ENCODE data around the gene SYCP1. TPM values are rescaled to one million over a fixed set of nuclear protein-coding genes. Genes with fewer than 3 reads are reported as not detected.
A peak's percentile ranks its signal among the peaks of the same experiment; 100 is the strongest.
"Not testable (repeated sequence)": the region's sequence is repeated elsewhere in the genome, so short reads cannot be mapped to it uniquely, and the experiment has no call there.

Gene SYCP1
- total RNA-seq, 1 donor from 2014 or later, result not detected

DNA sequence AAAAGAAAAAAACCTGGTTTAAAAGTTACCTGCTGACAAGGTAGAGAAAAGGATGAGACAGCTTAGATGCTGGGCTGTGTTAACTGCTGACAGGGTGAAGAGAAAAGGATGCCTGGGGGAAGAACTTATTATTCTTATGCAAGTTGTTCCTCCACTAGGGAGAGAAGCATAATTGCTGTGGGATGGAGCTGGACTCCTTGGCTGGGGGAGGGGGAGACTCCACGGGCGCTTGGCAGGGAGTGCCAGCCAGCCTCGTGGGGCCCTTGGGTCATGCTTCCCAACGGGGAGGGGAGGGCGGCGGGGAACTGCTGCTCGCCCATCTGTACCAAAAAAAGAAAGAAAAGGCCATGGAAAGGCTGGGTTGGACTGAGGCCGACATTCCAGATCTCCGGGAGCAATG, 47.2 kb downstream of the SYCP1 start:
- no peaks in the 10 kb centered on the region for H3K36me3 Mint-ChIP-seq (ENCODE audit: low read depth)
- H3K27me3 Mint-ChIP-seq, result peaks cover 5% of the 10 kb centered on the region
- no peak for DNase-seq
- H3K27ac Mint-ChIP-seq, result no peak overlapping the region
- H3K4me1 Mint-ChIP-seq, result no peaks in the 10 kb centered on the region
- intact Hi-C loops (cut with micrococcal nuclease), result no loop called here
- H3K9me3 Mint-ChIP-seq, result peaks cover 4% of the 10 kb centered on the region
- H3K4me3 Mint-ChIP-seq, result no peak overlapping the region

GRCh38 chr1:114902343-114902742, 47.7 kb downstream of the SYCP1 start:
- no peak overlapping the region for H3K27ac Mint-ChIP-seq
- H3K4me3 Mint-ChIP-seq, result no peak overlapping the region
- H3K4me1 Mint-ChIP-seq, result no peaks in the 10 kb centered on the region
- H3K9me3 Mint-ChIP-seq, result peaks cover 4% of the 10 kb centered on the region
- no peaks in the 10 kb centered on the region for H3K36me3 Mint-ChIP-seq (ENCODE audit: low read depth)
- DNase-seq, result no peak
- H3K27me3 Mint-ChIP-seq, result peaks cover 3% of the 10 kb centered on the region
- intact Hi-C loops (cut with micrococcal nuclease), result no loop called here

- no peak for DNase-seq
- no peaks in the 10 kb centered on the region for H3K4me1 Mint-ChIP-seq
- intact Hi-C loops (cut with micrococcal nuclease), result no loop called here
- H3K27me3 Mint-ChIP-seq, result peaks cover 6% of the 10 kb centered on the region
- H3K36me3 Mint-ChIP-seq (ENCODE audit: low read depth), result no peaks in the 10 kb centered on the region
- H3K27ac Mint-ChIP-seq, result no peak overlapping the region
- H3K9me3 Mint-ChIP-seq, result peaks cover 4% of the 10 kb centered on the region
- no peak overlapping the region for H3K4me3 Mint-ChIP-seq
These were observed 48.8 kb downstream of the SYCP1 start for GRCh38 chr1:114903480-114903879.

- intact Hi-C loops (cut with micrococcal nuclease); H3K27ac Mint-ChIP-seq; DNase-seq; H3K36me3 Mint-ChIP-seq (ENCODE audit: low read depth); H3K4me3 Mint-ChIP-seq; H3K9me3 Mint-ChIP-seq; H3K4me1 Mint-ChIP-seq: not testable (repeated sequence)
- peaks cover 28% of the 10 kb centered on the region for H3K27me3 Mint-ChIP-seq
These were observed 61.1 kb downstream of the SYCP1 start for GRCh38 chr1:114915720-114916119.

GRCh38 chr1:114926607-114927006, 71.9 kb downstream of the SYCP1 start:
- no peak for DNase-seq
- Mint-ChIP-seq H3K4me1 (peaks cover 3% of the 10 kb centered on the region), H3K36me3 (ENCODE audit: low read depth) (no peaks in the 10 kb centered on the region), H3K4me3 (no peak overlapping the region), H3K27me3 (peaks cover 11% of the 10 kb centered on the region), H3K9me3 (peaks cover 6% of the 10 kb centered on the region), H3K27ac (no peak overlapping the region)
- intact Hi-C loops (cut with micrococcal nuclease), result no loop called here

DNA sequence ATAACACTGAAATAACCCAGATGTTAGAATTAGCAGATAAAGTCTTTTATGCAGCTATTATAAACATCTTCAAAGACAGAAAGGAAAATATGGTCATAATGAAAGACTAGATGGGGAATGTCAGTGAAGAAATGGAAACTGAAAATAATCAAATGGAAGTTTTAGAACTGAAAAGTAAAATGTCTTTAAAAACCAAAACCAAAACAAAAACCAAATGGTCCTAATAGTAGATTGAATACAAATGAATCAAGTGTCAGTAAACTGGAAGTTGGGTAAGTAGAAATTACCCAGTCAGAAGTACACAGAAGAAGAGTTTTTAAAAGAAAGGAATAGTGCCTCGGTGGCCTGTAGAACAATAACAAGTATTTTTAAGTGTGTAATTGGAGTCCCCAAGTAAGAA, 72.7 kb downstream of the SYCP1 start:
- no peak overlapping the region for H3K27ac Mint-ChIP-seq
- intact Hi-C loops (cut with micrococcal nuclease), result no loop called here
- H3K4me1 Mint-ChIP-seq, result peaks cover 3% of the 10 kb centered on the region
- peaks cover 6% of the 10 kb centered on the region for H3K9me3 Mint-ChIP-seq
- H3K36me3 Mint-ChIP-seq (ENCODE audit: low read depth), result no peaks in the 10 kb centered on the region
- H3K4me3 Mint-ChIP-seq, result no peak overlapping the region
- DNase-seq, result no peak
- H3K27me3 Mint-ChIP-seq, result peaks cover 11% of the 10 kb centered on the region

DNA sequence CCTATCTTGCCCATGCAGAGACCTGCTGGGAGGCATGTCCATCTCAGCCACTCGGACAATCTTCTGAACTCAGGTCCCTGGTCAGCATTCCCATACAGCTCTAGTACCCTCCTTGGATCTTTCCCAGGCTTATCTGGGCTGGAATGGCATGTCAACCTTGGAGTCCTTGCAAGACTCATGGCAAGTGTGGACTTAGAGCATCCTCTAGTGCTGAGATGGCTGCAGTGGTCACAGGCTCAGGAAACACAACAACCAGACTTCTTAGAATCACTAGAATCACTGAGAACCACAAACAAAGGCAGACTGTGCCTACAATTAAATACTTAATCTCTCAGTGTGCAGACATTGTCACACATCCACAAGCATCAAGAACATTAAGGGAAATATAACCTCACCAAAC, 101.9 kb downstream of the SYCP1 start:
- Mint-ChIP-seq H3K27ac (no peak overlapping the region), H3K36me3 (ENCODE audit: low read depth) (no peaks in the 10 kb centered on the region)

GRCh38 chr1:114959423-114959822, 104.8 kb downstream of the SYCP1 start:
- Mint-ChIP-seq H3K4me3 (no peak overlapping the region), H3K4me1 (peaks cover 2% of the 10 kb centered on the region), H3K9me3 (peaks cover 4% of the 10 kb centered on the region), H3K27ac (no peak overlapping the region), H3K27me3 (peaks cover 22% of the 10 kb centered on the region), H3K36me3 (ENCODE audit: low read depth) (no peaks in the 10 kb centered on the region)
- intact Hi-C loops (cut with micrococcal nuclease), result no loop called here
- no peak for DNase-seq

More for the DNA sequence above, 101.9 kb downstream of the SYCP1 start:
- H3K9me3 Mint-ChIP-seq, result no peaks in the 10 kb centered on the region
- H3K27me3 Mint-ChIP-seq, result peaks cover 20% of the 10 kb centered on the region
- intact Hi-C loops (cut with micrococcal nuclease), result no loop called here
- no peak overlapping the region for H3K4me3 Mint-ChIP-seq
- DNase-seq, result no peak
- H3K4me1 Mint-ChIP-seq, result peaks cover 2% of the 10 kb centered on the region

GRCh38 chr1:114976891-114977290, 122.2 kb downstream of the SYCP1 start:
- H3K27ac Mint-ChIP-seq, result no peak overlapping the region
- no peaks in the 10 kb centered on the region for H3K4me1 Mint-ChIP-seq

DNA sequence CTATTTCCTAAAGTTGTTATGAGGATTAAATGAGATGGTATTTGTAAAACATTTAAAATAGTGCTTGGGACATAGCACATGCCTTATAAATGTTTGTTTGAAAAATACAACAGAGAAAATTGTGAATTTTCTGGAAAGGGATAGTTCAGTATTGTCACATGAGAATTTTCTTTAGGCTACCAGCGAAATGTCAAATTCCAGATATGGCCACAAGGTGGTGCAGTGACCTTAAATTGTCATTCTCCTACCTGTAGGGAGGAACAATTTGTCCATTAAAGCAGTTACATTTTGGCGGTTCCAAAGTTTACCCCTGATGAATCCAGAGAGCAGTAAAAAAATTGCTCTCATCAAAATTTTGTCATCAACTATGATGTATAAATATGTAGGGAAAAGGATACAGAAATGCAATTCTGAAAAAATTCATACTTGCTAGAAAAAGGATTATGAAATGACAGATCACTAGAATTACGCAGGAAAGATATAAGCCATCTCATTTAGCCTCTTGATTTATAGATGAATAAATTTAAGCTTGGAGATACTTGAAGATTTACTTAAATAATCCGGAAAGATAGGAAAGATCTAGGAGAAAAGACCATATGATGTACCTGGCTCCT, 124.7 kb downstream of the SYCP1 start:
- Mint-ChIP-seq H3K27me3 (peaks cover 18% of the 10 kb centered on the region), H3K9me3 (peaks cover 6% of the 10 kb centered on the region), H3K27ac (no peak overlapping the region), H3K4me3 (no peak overlapping the region), H3K4me1 (no peaks in the 10 kb centered on the region), H3K36me3 (ENCODE audit: low read depth) (no peaks in the 10 kb centered on the region)
- DNase-seq, result peak; percentile 88
- intact Hi-C loops (cut with micrococcal nuclease), result loop anchor here (1.0 to 10.0 kb wide), 3 partner anchors 73 to 615 kb away; no protein-coding TSS in a partner anchor

More at GRCh38 chr1:114976891-114977290, 122.2 kb downstream of the SYCP1 start:
- Mint-ChIP-seq H3K4me3 (no peak overlapping the region), H3K9me3 (peaks cover 2% of the 10 kb centered on the region), H3K27me3 (peaks cover 21% of the 10 kb centered on the region), H3K36me3 (ENCODE audit: low read depth) (no peaks in the 10 kb centered on the region)
- DNase-seq, result no peak
- intact Hi-C loops (cut with micrococcal nuclease), result loop anchor here (10.0 kb wide), 1 partner anchor 618 kb away; no protein-coding TSS in a partner anchor

DNA sequence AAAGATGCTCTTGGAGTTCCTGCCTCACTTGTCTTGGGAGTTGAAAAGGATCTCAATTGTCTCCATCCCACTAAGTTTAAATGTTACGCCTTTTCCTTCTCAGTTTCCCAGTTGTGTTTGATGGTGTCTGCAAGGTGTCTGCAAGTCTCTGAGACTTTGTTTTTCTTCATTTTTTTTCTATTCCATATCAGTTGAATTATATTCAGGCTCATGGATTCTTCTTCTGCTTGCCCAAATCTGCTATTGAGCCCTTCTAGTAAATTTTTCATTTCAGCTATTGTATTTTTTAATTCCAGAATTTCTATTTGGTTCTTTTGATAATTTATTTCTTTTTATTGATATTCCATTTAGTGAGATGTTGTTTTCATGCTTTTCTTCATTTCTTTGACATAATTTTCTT, 127.6 kb downstream of the SYCP1 start:
- H3K27ac Mint-ChIP-seq, result no peak overlapping the region
- DNase-seq, result no peak
- no peaks in the 10 kb centered on the region for H3K4me1 Mint-ChIP-seq
- H3K36me3 Mint-ChIP-seq (ENCODE audit: low read depth), result no peaks in the 10 kb centered on the region
- no peak overlapping the region for H3K4me3 Mint-ChIP-seq
- H3K9me3 Mint-ChIP-seq, result peaks cover 6% of the 10 kb centered on the region
- peaks cover 10% of the 10 kb centered on the region for H3K27me3 Mint-ChIP-seq
- intact Hi-C loops (cut with micrococcal nuclease), result no loop called here

DNA sequence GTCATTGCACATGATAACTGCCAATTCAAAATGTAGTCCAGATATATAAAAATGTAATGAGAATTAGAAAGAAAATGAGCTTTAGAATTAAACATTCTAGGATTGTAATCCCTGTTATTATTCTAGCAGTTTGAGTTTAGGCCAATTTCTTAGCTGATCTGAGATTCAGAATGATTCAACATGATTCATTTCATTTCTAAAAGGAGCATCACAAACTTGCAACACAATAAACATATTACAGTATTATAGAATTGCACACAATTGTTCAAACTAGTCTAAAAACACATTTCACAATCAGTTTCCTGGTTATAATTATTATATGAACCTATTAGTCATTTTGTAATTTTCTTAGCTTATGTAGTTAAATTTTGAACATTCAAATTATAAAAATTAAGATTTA, 131.6 kb downstream of the SYCP1 start:
- no peaks in the 10 kb centered on the region for H3K4me1 Mint-ChIP-seq
- H3K27me3 Mint-ChIP-seq, result peaks cover 2% of the 10 kb centered on the region
- no peak for DNase-seq
- intact Hi-C loops (cut with micrococcal nuclease), result no loop called here
- no peak overlapping the region for H3K27ac Mint-ChIP-seq
- H3K9me3 Mint-ChIP-seq, result peaks cover 13% of the 10 kb centered on the region
- no peak overlapping the region for H3K4me3 Mint-ChIP-seq
- no peaks in the 10 kb centered on the region for H3K36me3 Mint-ChIP-seq (ENCODE audit: low read depth)

- intact Hi-C loops (cut with micrococcal nuclease), result no loop called here
- H3K9me3 Mint-ChIP-seq, result peaks cover 8% of the 10 kb centered on the region
These were observed 133.4 kb downstream of the SYCP1 start for GRCh38 chr1:114988095-114988494.

GRCh38 chr1:114997510-114998289, 143.0 kb downstream of the SYCP1 start:
- Mint-ChIP-seq H3K27ac (no peak overlapping the region), H3K4me3 (no peak overlapping the region), H3K36me3 (ENCODE audit: low read depth) (no peaks in the 10 kb centered on the region), H3K27me3 (peaks cover 15% of the 10 kb centered on the region), H3K9me3 (no peaks in the 10 kb centered on the region), H3K4me1 (no peaks in the 10 kb centered on the region)
- intact Hi-C loops (cut with micrococcal nuclease), result no loop called here
- DNase-seq, result no peak

More at GRCh38 chr1:114988095-114988494, 133.4 kb downstream of the SYCP1 start:
- no peaks in the 10 kb centered on the region for H3K4me1 Mint-ChIP-seq
- no peaks in the 10 kb centered on the region for H3K36me3 Mint-ChIP-seq (ENCODE audit: low read depth)
- H3K27ac Mint-ChIP-seq, result no peak overlapping the region
- DNase-seq, result no peak
- peaks cover 2% of the 10 kb centered on the region for H3K27me3 Mint-ChIP-seq
- H3K4me3 Mint-ChIP-seq, result no peak overlapping the region
